GM23338 (cell line): ENCODE data around the gene ERI2. TPM values are rescaled to one million over a fixed set of nuclear protein-coding genes. Genes with fewer than 3 reads are reported as not detected.

Experiments used
- ATAC-seq: fragments of 200-7000 bp; cut with Tn5 transposase; 3 replicates; pipeline ENCODE4 v1.9.1; 2020
- DNase-seq: peaks from one replicate; pipeline ENCODE4 v3.0.0-alpha.2; 2015; ENCODE audit warnings: low spot score
- H2AFZ ChIP-seq: fragments of 200-600 bp; sonication (generic); 2 replicates; pipeline ENCODE4 v1.8.0; 2016; ENCODE audit warnings: antibody characterized with exemption, mild to moderate bottlenecking, moderate library complexity
- H3F3A ChIP-seq: fragments of 200-600 bp; sonication (generic); replicated peaks from 2 replicates; pipeline ENCODE4 v1.8.0; 2017; ENCODE audit warnings: antibody characterized with exemption, mixed run types, low read depth
- H3K27ac ChIP-seq: fragments of 200-600 bp; sonication (generic); 2 replicates; pipeline ENCODE4 v1.6.1; 2016; ENCODE audit warnings: low read depth
- H3K27me3 ChIP-seq: fragments of 200-600 bp; sonication (generic); 2 replicates; pipeline ENCODE4 v1.8.0; 2016; ENCODE audit warnings: mild to moderate bottlenecking, mixed run types, moderate library complexity; ENCODE audit not compliant: insufficient read depth
- H3K36me3 ChIP-seq: fragments of 200-600 bp; sonication (generic); 2 replicates; pipeline ENCODE4 v1.8.0; 2016; ENCODE audit warnings: mild to moderate bottlenecking; ENCODE audit not compliant: insufficient read depth
- H3K4me1 ChIP-seq: fragments of 200-600 bp; sonication (generic); 2 replicates; pipeline ENCODE4 v1.8.0; 2016; ENCODE audit warnings: mild to moderate bottlenecking, moderate library complexity; ENCODE audit not compliant: insufficient read depth
- H3K4me2 ChIP-seq: fragments of 200-600 bp; sonication (generic); 2 replicates; pipeline ENCODE4 v1.7.1; 2017; ENCODE audit warnings: mixed run types
- H3K4me3 ChIP-seq: fragments of 200-600 bp; sonication (generic); 2 replicates; pipeline ENCODE4 v1.6.1; 2016; ENCODE audit warnings: mixed run types
- H3K79me2 ChIP-seq: fragments of 200-600 bp; sonication (generic); replicated peaks from 2 replicates; pipeline ENCODE4 v1.8.0; 2017; ENCODE audit warnings: mild to moderate bottlenecking; ENCODE audit not compliant: insufficient read depth
- H3K9me2 ChIP-seq: fragments of 200-600 bp; sonication (generic); 2 replicates; pipeline ENCODE4 v1.8.0; 2017; ENCODE audit not compliant: insufficient read depth
- H4K20me1 ChIP-seq: fragments of 200-600 bp; sonication (generic); replicated peaks from 2 replicates; pipeline ENCODE4 v1.8.0; 2017; ENCODE audit warnings: mild to moderate bottlenecking; ENCODE audit not compliant: insufficient read depth
- H3K27ac Mint-ChIP-seq: 2 replicates; pipeline ENCODE4 v1.8.0; 2020; ENCODE audit warnings: inconsistent platforms, mild to moderate bottlenecking, moderate library complexity, mixed read lengths
- H3K27me3 Mint-ChIP-seq: 3 replicates; pipeline ENCODE4 v1.8.0; 2022; ENCODE audit warnings: low read depth, mild to moderate bottlenecking, moderate library complexity, mixed read lengths, inconsistent platforms; ENCODE audit not compliant: insufficient read depth, poor library complexity
- H3K36me3 Mint-ChIP-seq: 3 replicates; pipeline ENCODE4 v1.8.0; 2021; ENCODE audit warnings: low read depth, mild to moderate bottlenecking, inconsistent platforms, moderate library complexity, mixed read lengths
- H3K4me1 Mint-ChIP-seq: 3 replicates; pipeline ENCODE4 v1.8.0; 2020; ENCODE audit warnings: mild to moderate bottlenecking, inconsistent platforms, mixed read lengths
- H3K4me3 Mint-ChIP-seq: 3 replicates; pipeline ENCODE4 v1.8.0; 2021; ENCODE audit warnings: moderate library complexity, mild to moderate bottlenecking, inconsistent platforms, mixed read lengths
- H3K9me3 Mint-ChIP-seq: 3 replicates; pipeline ENCODE4 v1.8.0; 2020; ENCODE audit warnings: moderate library complexity, mild to moderate bottlenecking, inconsistent platforms, mixed read lengths
- CTCF ChIP-seq, 2 experiments: fragments of 200-600 bp in 1 of 2; sonication (generic) in 1 of 2; conservative IDR thresholded peaks; 2 replicates each; pipeline versions ENCODE4 v1.5.1 to v1.6.1; 2016 to 2017; ENCODE audit warnings: antibody characterized with exemption in 2 of 2, low read depth in 2 of 2, mild to moderate bottlenecking in 2 of 2, moderate library complexity in 1 of 2
- EZH2 ChIP-seq: fragments of 200-600 bp; sonication (generic); IDR thresholded peaks from one replicate; pipeline ENCODE4 v1.8.0; 2017; ENCODE audit warnings: antibody characterized with exemption, mild to moderate bottlenecking, low read depth; ENCODE audit not compliant: unreplicated experiment
- EZH2phosphoT487 ChIP-seq: fragments of 200-600 bp; sonication (generic); IDR thresholded peaks from one replicate; pipeline ENCODE4 v1.8.1; 2018; ENCODE audit warnings: antibody characterized with exemption; ENCODE audit not compliant: unreplicated experiment
- POLR2AphosphoS5 ChIP-seq: IDR thresholded peaks from 2 replicates; pipeline ENCODE4 v1.6.1; 2016; ENCODE audit warnings: antibody characterized with exemption, low read depth
- REST ChIP-seq: IDR thresholded peaks from one replicate; pipeline ENCODE4 v1.6.1; 2018; ENCODE audit warnings: antibody characterized with exemption; ENCODE audit not compliant: unreplicated experiment
- ZNF462 ChIP-seq: fragments of 250-450 bp; sonication (Bioruptor Pico); IDR thresholded peaks from 2 replicates; pipeline ENCODE4 v1.5.0; 2020; ENCODE audit warnings: mild to moderate bottlenecking, moderate library complexity
- polyA plus RNA-seq: library from polyadenylated mRNA; unstranded; fragments of >200 nt; fragmentation: Nextera tagmentation; extraction: Ambion mirVana; gene quantifications from 2 replicates; pipeline ENCODE4 v1.2.1, GENCODE V29; 2016
- total RNA-seq: library from RNA; depleted of rRNA; stranded (reverse); fragments of >200 nt; shearing (Covaris generic); gene quantifications from 2 replicates; pipeline ENCODE4 v1.2.3, GENCODE V29; 2014

ERI2 gene
- total and polyA plus RNA-seq, 2 experiments from 2014 or later: 7.2 to 19.5 TPM

GRCh38 chr16:20830372-20830771 is 24.1 kb upstream of the ERI2 start:
- TF ChIP-seq CTCF (conservative IDR thresholded peaks at IDR 0.05; ENCODE audit: low read depth in 2 of 2): no peak
- TF ChIP-seq ZNF462 (CRISPR knock-in tag): no peak

GRCh38 chr16:20829536-20829935 is 23.3 kb upstream of the ERI2 start:
- Histone ChIP-seq H4K20me1 (no peaks in the 10 kb centered on the region), H3K4me1 (no peaks in the 10 kb centered on the region), H3K27me3 (no peaks in the 10 kb centered on the region), H3K79me2 (no peaks in the 10 kb centered on the region), H3K4me3 (no peak overlapping the region), H3K9me2 (no peaks in the 10 kb centered on the region), H3K4me2 (no peak overlapping the region), H3F3A (no peaks in the 10 kb centered on the region), H3K36me3 (peaks cover 4% of the 10 kb centered on the region; the same call in 1 of the 2 replicates), H3K27ac (no peak overlapping the region), H2AFZ (no peak overlapping the region)
- ATAC-seq: no peak
- Mint-ChIP-seq H3K27ac (no peak overlapping the region), H3K36me3 (peaks cover 9% of the 10 kb centered on the region; the same call in 2 of the 3 replicates), H3K4me3 (no peak overlapping the region), H3K27me3 (peaks cover 2% of the 10 kb centered on the region), H3K4me1 (no peaks in the 10 kb centered on the region), H3K9me3 (no peaks in the 10 kb centered on the region)
- no peak for DNase-seq
- no peak for TF ChIP-seq POLR2AphosphoS5
- no peak for TF ChIP-seq EZH2
- no peak for TF ChIP-seq REST
- no peak for TF ChIP-seq EZH2phosphoT487

More at GRCh38 chr16:20830372-20830771, 24.1 kb upstream of the ERI2 start:
- no peak overlapping the region for H3K27ac Mint-ChIP-seq
- no peak overlapping the region for H3K4me2 ChIP-seq
- no peak overlapping the region for H3K27ac ChIP-seq
- DNase-seq (no peak), ATAC-seq (no peak)
- H3K27me3 Mint-ChIP-seq: peaks cover 2% of the 10 kb centered on the region
- no peaks in the 10 kb centered on the region for H3K9me3 Mint-ChIP-seq
- no peaks in the 10 kb centered on the region for H3K4me1 ChIP-seq
- no peaks in the 10 kb centered on the region for H3K9me2 ChIP-seq
- no peaks in the 10 kb centered on the region for H3F3A ChIP-seq
- H3K36me3 Mint-ChIP-seq: peaks cover 17% of the 10 kb centered on the region; the same call in 2 of the 3 replicates
- no peak overlapping the region for H3K4me3 Mint-ChIP-seq
- H3K27me3 ChIP-seq: no peaks in the 10 kb centered on the region
- no peak overlapping the region for H2AFZ ChIP-seq
- peaks cover 4% of the 10 kb centered on the region; the same call in 1 of the 2 replicates for H3K36me3 ChIP-seq
- no peaks in the 10 kb centered on the region for H3K79me2 ChIP-seq
- H3K4me1 Mint-ChIP-seq: no peaks in the 10 kb centered on the region
- H3K4me3 ChIP-seq: no peak overlapping the region
- H4K20me1 ChIP-seq: no peaks in the 10 kb centered on the region
